ENCODE data around the gene VWF.

Gene VWF

GRCh38 chr12:5905757-5906156, 218.7 kb downstream of the VWF start:
- DNase-seq = no peak

DNA sequence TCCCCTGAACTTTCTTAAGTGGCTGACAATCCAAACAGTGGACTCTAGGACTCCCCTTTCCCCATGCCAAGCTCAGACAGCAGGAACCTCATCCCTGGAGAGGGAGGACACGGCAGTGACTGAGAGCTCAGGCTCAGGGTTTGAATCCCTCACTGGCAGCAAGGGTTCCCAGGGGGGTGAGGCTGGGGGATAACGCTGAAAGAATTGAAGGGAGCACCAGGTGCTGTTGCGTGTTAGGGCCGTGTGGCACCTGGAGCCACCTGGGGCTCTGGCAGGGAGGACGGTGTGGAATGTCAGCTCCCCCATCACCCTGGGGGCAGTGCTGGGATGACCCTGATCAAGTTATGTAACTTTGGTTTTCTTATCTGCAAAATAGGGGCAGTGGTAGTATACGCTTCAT, 219.5 kb downstream of the VWF start:
- DNase-seq = no peak

- DNase-seq = no peak
These were observed 220.0 kb downstream of the VWF start for GRCh38 chr12:5904441-5904840.

GRCh38 chr12:5902736-5903135, 221.7 kb downstream of the VWF start:
- DNase-seq = no peak

DNA sequence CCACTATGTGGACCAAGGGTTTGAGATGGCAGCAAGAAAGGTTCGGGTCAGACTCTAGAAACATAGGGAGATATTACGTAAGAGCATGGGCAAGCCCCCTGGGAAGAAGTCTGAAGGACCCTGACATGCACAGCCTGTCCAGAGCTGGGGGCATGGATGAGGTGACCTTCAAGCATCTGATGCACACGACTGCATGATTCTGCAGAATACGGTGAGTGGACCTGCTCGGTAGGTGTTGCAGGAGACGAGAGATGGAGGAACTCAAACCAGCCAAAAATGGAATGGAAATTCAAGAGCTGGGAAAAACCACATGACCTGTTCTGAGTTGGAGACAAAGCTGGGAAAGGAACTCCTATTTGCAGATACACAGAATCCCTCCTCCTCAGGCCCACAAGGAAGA, 223.1 kb downstream of the VWF start:
- DNase-seq = no peak

- no peak for DNase-seq
These were observed 223.8 kb downstream of the VWF start for GRCh38 chr12:5900533-5901205.

GRCh38 chr12:5900076-5900475, 224.4 kb downstream of the VWF start:
- DNase-seq = no peak

DNA sequence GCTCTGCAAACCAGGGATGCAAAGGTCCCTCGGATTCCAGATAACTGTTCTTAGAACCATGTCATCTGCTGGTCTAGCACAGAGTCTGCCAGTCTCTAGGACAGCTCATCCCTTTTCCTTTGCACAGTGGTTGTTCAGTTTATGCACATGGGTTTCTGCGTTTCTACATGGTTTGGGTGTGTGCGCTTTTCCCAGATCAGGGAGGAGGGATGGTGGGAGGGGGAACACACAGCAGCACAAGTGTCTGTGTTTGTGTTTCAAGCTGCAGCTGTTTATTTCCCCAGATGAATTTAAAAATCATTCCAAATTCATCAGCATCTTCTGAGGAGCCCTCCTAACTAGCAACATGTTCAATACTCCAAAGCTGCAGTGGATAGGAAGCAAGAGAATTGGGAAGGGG, 224.8 kb downstream of the VWF start:
- DNase-seq = no peak

DNA sequence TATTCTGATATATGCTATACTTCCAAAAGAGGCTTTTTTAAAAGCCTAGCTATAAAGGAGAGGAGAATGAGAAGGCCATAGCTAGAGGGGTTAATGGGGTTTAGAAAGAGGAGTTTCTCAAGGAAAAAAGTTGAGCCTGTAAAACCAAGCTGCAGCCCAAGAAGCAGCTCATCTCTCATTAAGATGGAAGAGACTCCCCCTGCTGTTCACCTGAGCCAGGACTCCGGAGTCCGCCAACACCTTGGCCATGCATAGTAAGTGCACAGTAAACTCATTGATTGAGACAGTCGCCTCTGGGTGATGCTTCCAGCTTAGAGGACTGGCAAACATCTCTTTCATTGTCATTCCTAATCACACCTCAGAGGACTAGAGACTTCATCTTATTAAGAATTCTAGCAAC, 225.6 kb downstream of the VWF start:
- no peak for DNase-seq

Data from NCI-H187 treated with DMSO at 0.1 percent for 48 hours (cell line).